ENCODE results near the gene CLCNKA.
A peak's percentile ranks its signal among the peaks of the same experiment; 100 is the strongest.
"Not testable (repeated sequence)": the region's sequence is repeated elsewhere in the genome, so short reads cannot be mapped to it uniquely, and the experiment has no call there.

CLCNKA gene

DNA sequence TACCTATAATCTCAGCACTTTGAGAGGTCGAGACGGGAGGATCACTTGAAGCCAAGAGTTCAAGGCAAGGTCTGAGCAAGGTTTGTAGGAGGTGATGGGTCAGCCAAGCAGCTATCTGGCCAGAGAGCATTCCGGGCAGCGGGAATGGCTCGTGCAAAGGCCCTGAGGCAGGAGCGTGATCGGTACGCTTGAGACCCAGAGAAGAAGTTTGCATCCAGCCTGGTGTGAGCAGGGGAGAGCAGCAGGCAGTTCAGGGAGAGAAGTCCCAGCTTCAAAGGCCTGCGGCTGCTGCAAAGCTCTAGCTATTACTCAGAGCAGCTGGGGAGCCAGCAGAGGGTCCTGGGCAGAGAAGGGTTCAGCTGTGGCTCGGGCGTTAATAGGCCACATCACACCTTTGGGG is 22.9 kb upstream of the CLCNKA start:
- DNase-seq = no peak

- not testable (repeated sequence) for DNase-seq
Observed at GRCh38 chr1:16001274-16001673, 20.6 kb upstream of the CLCNKA start.

DNA sequence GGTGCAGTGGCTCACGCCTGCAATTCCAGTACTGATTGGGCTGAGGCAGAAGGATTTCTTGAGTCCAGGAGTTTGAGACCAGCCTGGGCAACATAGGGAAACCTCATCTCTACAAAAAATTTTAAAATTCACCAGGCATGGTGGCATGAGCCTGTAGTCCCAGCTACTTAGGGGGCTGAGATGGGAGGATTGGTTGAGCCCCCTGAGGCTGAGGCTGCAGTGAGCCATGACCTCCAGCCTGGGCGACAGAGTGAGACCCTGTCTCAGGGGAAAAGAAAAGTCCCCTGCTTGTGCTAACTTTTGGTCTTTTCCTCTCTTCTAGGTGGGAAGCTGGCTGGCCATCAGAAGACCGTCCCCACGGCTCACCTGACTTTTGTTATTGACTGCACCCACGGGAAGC is 16.2 kb upstream of the CLCNKA start:
- DNase-seq = no peak

DNA sequence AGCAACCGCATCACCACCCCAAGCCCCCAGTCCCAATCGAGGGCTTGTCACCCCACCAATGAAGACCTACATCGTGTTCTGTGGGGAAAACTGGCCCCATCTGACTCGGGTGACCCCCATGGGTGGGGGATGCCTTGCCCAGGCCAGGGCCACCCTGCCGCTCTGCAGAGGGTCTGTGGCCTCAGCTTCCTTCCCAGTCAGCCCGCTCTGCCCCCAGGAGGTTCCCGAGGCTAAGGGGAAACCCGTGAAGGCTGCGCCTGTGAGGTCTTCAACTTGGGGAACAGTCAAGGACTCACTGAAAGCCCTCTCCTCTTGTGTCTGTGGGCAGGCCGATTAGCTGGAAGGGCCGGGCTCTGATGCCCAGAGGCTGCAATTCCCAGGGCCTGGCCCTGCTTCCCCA is 15.8 kb upstream of the CLCNKA start:
- DNase-seq = no peak

- no peak for DNase-seq
Observed at GRCh38 chr1:16006552-16007485, 15.0 kb upstream of the CLCNKA start.

GRCh38 chr1:16007671-16008341 is 14.0 kb upstream of the CLCNKA start:
- DNase-seq = no peak

GRCh38 chr1:16009030-16009460 is 12.8 kb upstream of the CLCNKA start:
- DNase-seq = peak; percentile 93

DNA sequence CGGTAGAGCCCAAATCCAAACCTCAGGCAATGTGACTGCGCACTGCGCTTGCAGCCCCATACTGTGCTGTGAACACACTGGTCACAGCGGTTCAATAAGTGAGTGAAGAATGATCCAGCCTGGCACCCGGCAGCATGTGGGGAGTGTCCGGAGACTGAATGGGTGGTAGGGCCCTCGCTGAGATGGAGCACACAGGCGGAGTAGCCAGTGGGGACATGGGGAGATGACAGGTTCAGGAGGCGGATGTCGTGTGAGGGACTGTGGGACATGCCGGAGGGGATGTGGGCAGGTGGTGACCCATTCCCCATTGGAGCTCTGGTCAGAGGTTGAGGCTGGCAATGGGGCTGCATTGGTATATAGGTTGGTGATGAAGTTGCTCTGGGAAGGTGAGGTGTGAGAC is 12.2 kb upstream of the CLCNKA start:
- no peak for DNase-seq

- DNase-seq = no peak
Observed at GRCh38 chr1:16010837-16011236, 11.0 kb upstream of the CLCNKA start.

GRCh38 chr1:16011936-16012589 is 9.8 kb upstream of the CLCNKA start:
- DNase-seq = no peak

GRCh38 chr1:16012590-16013219 is 9.1 kb upstream of the CLCNKA start:
- DNase-seq = peak; percentile 67

- DNase-seq = peak; percentile 72
Observed at GRCh38 chr1:16013220-16013907, 8.5 kb upstream of the CLCNKA start.

DNA sequence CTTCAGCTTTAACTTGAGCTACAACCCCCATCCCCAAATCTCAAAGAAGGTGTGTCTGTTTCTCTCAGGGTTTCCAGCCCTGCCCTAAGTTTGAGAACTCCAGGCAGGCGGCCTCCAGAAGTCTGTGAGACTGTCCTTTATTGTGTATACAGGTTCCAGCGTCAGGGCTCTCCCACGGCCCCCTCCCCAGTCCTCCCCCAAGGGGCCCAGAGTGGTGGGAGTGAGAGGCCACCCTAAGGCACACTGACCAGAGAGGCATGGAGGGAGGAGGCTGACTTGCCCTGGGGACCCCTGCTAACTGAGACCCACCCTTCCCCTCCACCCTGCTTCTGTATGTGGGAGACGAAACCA is 8.0 kb upstream of the CLCNKA start:
- no peak for DNase-seq

DNA sequence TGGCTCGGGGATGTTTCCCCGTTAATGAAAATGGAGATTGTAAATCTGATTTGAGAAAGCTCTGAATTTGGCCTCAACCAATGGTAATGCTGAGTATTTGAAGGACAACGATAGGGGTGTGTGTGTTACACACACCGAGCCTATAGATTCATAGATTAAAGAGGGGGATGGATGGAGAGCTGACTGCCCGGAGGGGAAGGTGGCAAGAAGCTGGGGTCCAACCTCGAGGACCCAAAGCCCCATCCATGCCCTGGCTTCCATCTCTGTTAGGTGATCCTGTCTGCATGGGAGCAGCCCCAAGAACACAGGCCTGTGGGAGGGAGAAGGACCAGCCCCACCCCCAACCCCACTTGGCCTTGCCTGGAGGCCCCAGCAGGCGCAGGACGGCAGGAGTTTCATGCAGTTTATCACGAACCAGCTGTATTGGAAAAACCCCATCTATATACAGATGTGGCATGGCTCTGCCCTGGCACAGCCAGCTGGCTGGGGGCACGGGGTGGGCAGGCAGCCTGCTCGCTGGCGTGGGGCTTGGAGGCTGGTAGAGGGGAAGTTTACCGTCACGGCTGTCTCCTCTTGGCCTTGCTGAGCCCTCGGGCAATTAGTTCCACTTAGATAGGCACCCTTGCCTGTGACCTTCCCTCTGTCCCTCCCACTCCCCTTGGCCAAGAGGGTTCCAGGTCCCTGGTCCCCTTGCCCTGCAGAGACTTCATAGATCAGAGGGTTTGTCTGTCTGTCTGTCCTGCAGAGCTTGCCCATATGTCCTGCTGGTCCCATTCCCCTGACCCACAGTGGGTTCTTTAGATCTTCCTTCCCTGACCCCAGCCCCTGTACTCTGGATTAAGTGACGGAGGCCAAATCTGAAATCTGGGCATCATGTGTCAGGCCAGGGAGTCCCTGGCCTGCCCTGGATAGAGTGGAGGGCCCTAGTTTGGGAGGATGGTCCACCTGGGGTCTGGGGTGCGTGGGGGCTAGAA is 7.0 kb upstream of the CLCNKA start:
- DNase-seq = no peak

DNA sequence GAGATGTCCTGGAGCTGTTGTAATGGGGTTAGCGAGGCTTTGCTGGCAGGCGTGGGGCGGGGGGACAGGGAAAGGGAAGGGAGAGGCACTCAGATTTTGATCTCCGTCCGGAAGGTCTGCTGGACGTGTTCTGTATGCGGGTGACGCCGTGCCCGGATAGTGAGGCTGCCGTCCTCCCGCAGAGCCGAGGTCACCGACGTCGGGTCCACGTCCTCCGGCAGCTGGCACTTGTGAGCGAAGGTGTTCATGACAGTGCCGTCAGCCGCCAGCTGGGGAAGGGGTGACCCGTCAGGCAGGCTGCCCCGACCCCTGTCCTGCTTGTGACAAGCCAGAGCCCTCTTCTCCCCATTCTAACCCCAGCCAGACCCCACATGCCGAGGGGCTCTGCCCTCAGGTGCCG is 6.3 kb upstream of the CLCNKA start:
- no peak for DNase-seq

GRCh38 chr1:16015960-16016901 is 5.6 kb upstream of the CLCNKA start:
- no peak for DNase-seq

DNA sequence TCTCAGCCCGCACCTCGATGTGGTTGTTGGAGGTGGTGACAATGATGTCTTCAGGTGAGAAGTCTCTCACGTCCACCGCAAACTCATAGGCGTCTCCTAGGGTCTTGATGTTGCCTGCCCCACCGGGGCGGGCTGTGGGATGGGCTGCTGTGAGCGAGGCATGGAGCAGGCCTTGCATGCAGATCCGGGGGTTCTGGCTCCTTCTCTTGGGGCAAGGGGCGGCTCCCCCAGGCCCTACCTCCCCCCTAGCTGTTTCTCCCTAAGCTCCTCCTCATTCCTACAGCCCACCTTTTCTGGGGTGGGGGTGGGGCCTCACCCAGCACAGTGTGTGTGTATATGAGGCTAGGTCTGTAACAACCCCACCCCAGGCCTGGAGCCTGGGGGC is 4.8 kb upstream of the CLCNKA start:
- no peak for DNase-seq

DNA sequence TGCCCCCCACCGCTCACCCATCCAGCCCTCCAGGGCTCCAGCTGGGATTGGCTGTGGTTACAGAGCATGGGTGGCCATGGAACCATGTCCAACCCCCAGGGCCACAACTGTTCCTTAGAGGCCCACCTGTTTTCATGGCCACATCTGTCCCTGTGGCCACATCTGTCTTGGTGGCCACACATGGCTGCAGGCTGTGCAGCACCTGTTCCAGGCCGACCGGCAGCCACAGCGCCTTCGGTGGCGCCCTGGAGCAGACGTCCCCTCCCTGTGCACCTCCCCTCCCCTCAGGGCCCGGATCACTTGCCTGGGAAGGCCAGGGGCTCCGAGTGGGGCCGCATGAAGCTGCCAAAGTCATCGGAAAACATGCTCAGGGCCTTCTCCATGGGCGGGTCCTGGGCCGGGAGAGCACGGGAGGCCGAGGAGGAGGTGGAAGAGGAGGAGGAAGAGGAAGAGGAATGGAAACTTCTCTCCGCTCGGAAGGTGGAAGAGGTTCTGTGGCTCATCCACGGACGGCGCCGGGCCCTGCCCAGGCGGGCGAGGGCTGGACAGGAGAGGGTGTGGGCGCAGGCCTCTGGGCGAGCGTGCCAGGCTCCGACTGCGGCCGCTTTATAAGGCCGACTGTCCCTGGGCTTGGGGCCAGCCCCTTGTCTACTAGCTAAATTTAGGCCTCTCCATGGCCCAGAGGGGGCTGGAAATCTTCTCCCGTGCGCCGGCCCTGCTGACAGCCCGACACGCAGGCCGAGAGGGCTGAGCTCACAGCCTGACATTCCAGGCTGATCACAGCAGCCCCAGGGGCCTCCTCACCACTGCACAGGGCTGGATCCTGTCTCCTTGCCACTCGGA is 4.2 kb upstream of the CLCNKA start, which contains the start of gene HSPB7:
Gene HSPB7 (minus strand): TSS at position 583 of the 843 bp plus-strand sequence. CDS start 80 bp downstream, at position 503.
- DNase-seq = no peak

DNA sequence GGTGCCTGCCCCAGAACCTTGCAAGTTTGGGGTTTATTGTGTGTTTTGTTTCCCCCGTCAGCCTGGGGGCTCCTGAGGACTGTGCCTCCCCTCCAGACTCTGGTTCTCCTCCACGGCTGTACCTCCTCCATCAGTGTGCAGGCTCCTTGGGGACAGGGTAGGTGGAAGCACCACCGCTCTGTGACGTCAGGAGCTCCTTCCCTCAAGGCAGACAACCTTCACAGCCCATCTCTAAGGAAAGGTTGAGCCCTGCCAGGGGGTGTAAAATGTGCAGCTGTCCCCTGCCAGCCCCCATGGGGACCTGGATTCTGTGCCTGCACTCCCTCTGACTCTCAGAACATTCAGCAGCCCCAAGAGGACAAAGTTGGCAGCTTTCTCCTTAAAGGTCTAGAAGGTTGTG is 3.5 kb upstream of the CLCNKA start:
- DNase-seq = no peak

Measured in activated CD8-positive, alpha-beta memory T cell treated with anti-CD3 and anti-CD28 coated beads, Interleukin-2, amount 50 U/mL, for 48 hours (primary cell).